ENCODE results near the gene FAM53B.

Gene FAM53B

GRCh38 chr10:124667425-124668345 is 76.5 kb downstream of the FAM53B start:
- in situ Hi-C loops (cut with HindIII; ENCODE audit: low sequenced_read_pairs), result no loop called here

GRCh38 chr10:124666494-124666893 is 77.7 kb downstream of the FAM53B start:
- in situ Hi-C loops (cut with HindIII; ENCODE audit: low sequenced_read_pairs), result no loop called here

GRCh38 chr10:124665980-124666379 is 78.2 kb downstream of the FAM53B start:
- in situ Hi-C loops (cut with HindIII; ENCODE audit: low sequenced_read_pairs), result no loop called here

GRCh38 chr10:124665558-124665957 is 78.6 kb downstream of the FAM53B start:
- in situ Hi-C loops (cut with HindIII; ENCODE audit: low sequenced_read_pairs), result no loop called here

GRCh38 chr10:124665091-124665490 is 79.1 kb downstream of the FAM53B start:
- in situ Hi-C loops (cut with HindIII; ENCODE audit: low sequenced_read_pairs), result no loop called here

- in situ Hi-C loops (cut with HindIII; ENCODE audit: low sequenced_read_pairs), result loop anchor here (5.0 kb wide), 1 partner anchor 42 kb away; no protein-coding TSS in a partner anchor
These were observed 80.3 kb downstream of the FAM53B start for GRCh38 chr10:124663766-124664360.

GRCh38 chr10:124663228-124663627 is 81.0 kb downstream of the FAM53B start:
- in situ Hi-C loops (cut with HindIII; ENCODE audit: low sequenced_read_pairs), result loop anchor here (5.0 kb wide), 1 partner anchor 41 kb away; no protein-coding TSS in a partner anchor

GRCh38 chr10:124661660-124662180 is 82.5 kb downstream of the FAM53B start:
- in situ Hi-C loops (cut with HindIII; ENCODE audit: low sequenced_read_pairs), result loop anchor here (5.0 kb wide), 1 partner anchor 39 kb away; no protein-coding TSS in a partner anchor

GRCh38 chr10:124660404-124661125 is 83.6 kb downstream of the FAM53B start:
- in situ Hi-C loops (cut with HindIII; ENCODE audit: low sequenced_read_pairs), result loop anchor here (5.0 kb wide), 1 partner anchor 38 kb away; no protein-coding TSS in a partner anchor

- in situ Hi-C loops (cut with HindIII; ENCODE audit: low sequenced_read_pairs), result no loop called here
These were observed 84.8 kb downstream of the FAM53B start for GRCh38 chr10:124659380-124659779.

- in situ Hi-C loops (cut with HindIII; ENCODE audit: low sequenced_read_pairs), result no loop called here
These were observed 85.5 kb downstream of the FAM53B start for GRCh38 chr10:124658591-124659242.

GRCh38 chr10:124657806-124658205 is 86.4 kb downstream of the FAM53B start:
- in situ Hi-C loops (cut with HindIII; ENCODE audit: low sequenced_read_pairs), result no loop called here

- in situ Hi-C loops (cut with HindIII; ENCODE audit: low sequenced_read_pairs), result no loop called here
These were observed 87.6 kb downstream of the FAM53B start for GRCh38 chr10:124656541-124656940.

- in situ Hi-C loops (cut with HindIII; ENCODE audit: low sequenced_read_pairs), result no loop called here
These were observed 88.1 kb downstream of the FAM53B start for GRCh38 chr10:124656113-124656490.

- in situ Hi-C loops (cut with HindIII; ENCODE audit: low sequenced_read_pairs), result no loop called here
These were observed 88.7 kb downstream of the FAM53B start for GRCh38 chr10:124655191-124656112.

- in situ Hi-C loops (cut with HindIII; ENCODE audit: low sequenced_read_pairs), result no loop called here
These were observed 89.5 kb downstream of the FAM53B start for GRCh38 chr10:124654686-124655085.

GRCh38 chr10:124653811-124654651 is 90.1 kb downstream of the FAM53B start:
- in situ Hi-C loops (cut with HindIII; ENCODE audit: low sequenced_read_pairs), result no loop called here

GRCh38 chr10:124653311-124653710 is 90.9 kb downstream of the FAM53B start:
- in situ Hi-C loops (cut with HindIII; ENCODE audit: low sequenced_read_pairs), result no loop called here

- in situ Hi-C loops (cut with HindIII; ENCODE audit: low sequenced_read_pairs), result no loop called here
These were observed 91.5 kb downstream of the FAM53B start for GRCh38 chr10:124652701-124653100.

All from DLD1 (cell line).